HUES64 (cell line): ENCODE results near the gene SVOPL.

ENCODE experiments used
- H3K27ac ChIP-seq: 2 replicates; pipeline ENCODE4 v1.7.0; 2013; ENCODE audit warnings: low read depth, low read length, inconsistent platforms
- H3K27me3 ChIP-seq: 2 replicates; pipeline ENCODE4 v1.6.1; 2013; ENCODE audit warnings: mild to moderate bottlenecking, low read length; ENCODE audit not compliant: insufficient read depth
- H3K36me3 ChIP-seq: 2 replicates; pipeline ENCODE4 v1.6.1; 2013; ENCODE audit warnings: mild to moderate bottlenecking, low read length; ENCODE audit not compliant: insufficient read depth
- H3K4me1 ChIP-seq: 2 replicates; pipeline ENCODE4 v1.6.1; 2013; ENCODE audit warnings: mild to moderate bottlenecking, low read length, moderate library complexity; ENCODE audit not compliant: insufficient read depth
- H3K4me3 ChIP-seq: 2 replicates; pipeline ENCODE4 v1.5.1; 2013; ENCODE audit warnings: mild to moderate bottlenecking, low read length, moderate library complexity
- H3K9ac ChIP-seq: 2 replicates; pipeline ENCODE4 v1.6.1; 2013; ENCODE audit warnings: mild to moderate bottlenecking, low read depth, low read length
- H3K9me3 ChIP-seq: 2 replicates; pipeline ENCODE4 v1.6.1; 2013; ENCODE audit warnings: low read depth, low read length; ENCODE audit not compliant: insufficient read depth
- WGBS: fragments of 150-250, 120-280 bp; methylation state at CpG from one replicate; pipeline ENCODE4 v1.1.7; 2013; ENCODE audit warnings: missing lambda C conversion rate; 5-methylcytosine and 5-hydroxymethylcytosine counted together

Gene SVOPL

DNA sequence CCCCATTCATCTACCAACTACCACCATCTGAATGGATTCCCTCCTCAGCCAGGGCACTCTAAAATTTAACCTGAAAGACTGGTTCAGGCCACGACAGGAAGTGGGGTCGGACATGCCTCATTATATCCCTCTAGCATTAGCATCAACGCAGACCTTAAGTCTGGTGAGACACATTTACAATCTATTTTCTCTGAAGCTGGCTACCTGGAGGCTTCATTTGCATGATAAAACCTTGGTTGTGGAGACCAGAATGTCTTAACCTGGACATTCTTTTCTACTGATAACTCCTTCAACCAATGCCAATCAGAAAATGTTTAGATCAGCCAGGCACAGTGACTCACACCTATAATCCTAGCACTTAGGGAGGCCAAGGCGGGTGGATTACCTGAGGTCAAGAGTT is 42.3 kb downstream of the SVOPL start:
- WGBS = 67% methylated on average over 4 of the region's 4 CpGs
- Histone ChIP-seq H3K9me3 (peaks cover 17% of the 10 kb centered on the region), H3K27me3 (no peaks in the 10 kb centered on the region), H3K27ac (no peak overlapping the region), H3K36me3 (no peaks in the 10 kb centered on the region), H3K4me1 (peaks cover 26% of the 10 kb centered on the region), H3K4me3 (no peak overlapping the region), H3K9ac (no peak overlapping the region)

GRCh38 chr7:138657854-138658386 is 43.2 kb downstream of the SVOPL start:
- Histone ChIP-seq H3K9me3 (peaks cover 17% of the 10 kb centered on the region), H3K9ac (no peak overlapping the region), H3K27ac (no peak overlapping the region), H3K36me3 (no peaks in the 10 kb centered on the region), H3K4me1 (peaks cover 19% of the 10 kb centered on the region), H3K27me3 (no peaks in the 10 kb centered on the region), H3K4me3 (no peak overlapping the region)
- 91% methylated on average over 4 of the region's 4 CpGs for WGBS

DNA sequence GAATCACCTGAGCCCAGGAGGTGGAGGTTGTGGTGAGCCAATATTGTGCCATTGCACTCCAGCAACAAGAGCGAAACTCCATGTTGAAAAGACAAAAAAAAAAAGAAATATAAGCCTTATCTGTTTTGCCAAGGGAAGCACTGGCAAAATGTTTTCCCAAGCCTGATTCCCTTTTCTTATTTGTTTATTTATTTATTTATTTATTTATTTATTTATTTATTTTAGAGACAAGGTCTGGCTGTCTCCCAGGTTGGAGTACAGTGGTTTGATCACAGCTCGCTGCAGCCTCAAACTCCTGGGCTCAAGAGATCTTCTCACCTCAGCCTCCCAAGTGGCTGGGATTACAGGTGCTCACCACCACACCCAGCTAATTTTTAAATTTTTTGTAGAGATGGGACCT is 44.2 kb downstream of the SVOPL start:
- no peaks in the 10 kb centered on the region for H3K27me3 ChIP-seq
- peaks cover 11% of the 10 kb centered on the region; the same call in 1 of the 2 replicates for H3K4me1 ChIP-seq
- no peak overlapping the region for H3K4me3 ChIP-seq
- no peak overlapping the region for H3K27ac ChIP-seq
- WGBS = 100% methylated on average over 2 of the region's 2 CpGs
- H3K9me3 ChIP-seq = peaks cover 17% of the 10 kb centered on the region
- no peak overlapping the region for H3K9ac ChIP-seq
- H3K36me3 ChIP-seq = no peaks in the 10 kb centered on the region

GRCh38 chr7:138654616-138655015 is 46.5 kb downstream of the SVOPL start:
- Histone ChIP-seq H3K4me3 (no peak overlapping the region), H3K9ac (no peak overlapping the region), H3K4me1 (no peaks in the 10 kb centered on the region), H3K27me3 (no peaks in the 10 kb centered on the region), H3K9me3 (peaks cover 17% of the 10 kb centered on the region), H3K36me3 (no peaks in the 10 kb centered on the region), H3K27ac (no peak overlapping the region)
- 95% methylated on average over 5 of the region's 5 CpGs for WGBS

- no peaks in the 10 kb centered on the region for H3K27me3 ChIP-seq
- no peaks in the 10 kb centered on the region for H3K4me1 ChIP-seq
- no peak overlapping the region for H3K27ac ChIP-seq
- no peak overlapping the region for H3K9ac ChIP-seq
- WGBS = 95% methylated on average over 5 of the region's 5 CpGs
- no peak overlapping the region for H3K4me3 ChIP-seq
- H3K36me3 ChIP-seq = no peaks in the 10 kb centered on the region
- H3K9me3 ChIP-seq = peaks cover 6% of the 10 kb centered on the region
Measured at GRCh38 chr7:138649506-138649905, 51.7 kb downstream of the SVOPL start.

DNA sequence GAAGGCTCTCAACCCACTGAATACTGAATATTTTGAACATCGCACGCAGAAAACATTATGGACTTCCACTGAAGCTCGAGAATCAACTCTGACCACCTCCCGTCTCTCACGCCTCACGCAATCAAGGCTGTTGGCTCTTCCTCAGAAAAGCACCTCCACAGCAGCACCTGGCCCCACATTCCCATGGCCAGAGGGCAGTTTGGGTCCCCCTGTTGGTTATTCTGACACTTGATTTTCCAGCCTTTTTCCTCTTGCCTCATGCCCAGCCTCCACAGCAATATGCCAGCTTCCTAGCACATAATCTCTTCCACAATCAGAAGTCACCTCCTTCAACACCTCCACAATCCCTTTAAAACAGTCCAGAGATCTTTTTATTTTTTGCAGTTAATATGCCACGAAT is 55.9 kb downstream of the SVOPL start:
- Histone ChIP-seq H3K36me3 (no peaks in the 10 kb centered on the region), H3K4me1 (no peaks in the 10 kb centered on the region)
- WGBS = 92% methylated on average over 7 of the region's 7 CpGs

GRCh38 chr7:138632826-138633602 is 68.1 kb downstream of the SVOPL start:
- Histone ChIP-seq H3K27me3 (no peaks in the 10 kb centered on the region), H3K9ac (no peak overlapping the region), H3K27ac (no peak overlapping the region), H3K36me3 (no peaks in the 10 kb centered on the region), H3K4me3 (no peak overlapping the region), H3K4me1 (no peaks in the 10 kb centered on the region), H3K9me3 (no peaks in the 10 kb centered on the region)
- 89% methylated on average over 10 of the region's 12 CpGs for WGBS

More for the DNA sequence above, 55.9 kb downstream of the SVOPL start:
- no peak overlapping the region for H3K9ac ChIP-seq
- H3K4me3 ChIP-seq = no peak overlapping the region
- no peaks in the 10 kb centered on the region for H3K27me3 ChIP-seq
- no peak overlapping the region for H3K27ac ChIP-seq
- H3K9me3 ChIP-seq = no peaks in the 10 kb centered on the region

DNA sequence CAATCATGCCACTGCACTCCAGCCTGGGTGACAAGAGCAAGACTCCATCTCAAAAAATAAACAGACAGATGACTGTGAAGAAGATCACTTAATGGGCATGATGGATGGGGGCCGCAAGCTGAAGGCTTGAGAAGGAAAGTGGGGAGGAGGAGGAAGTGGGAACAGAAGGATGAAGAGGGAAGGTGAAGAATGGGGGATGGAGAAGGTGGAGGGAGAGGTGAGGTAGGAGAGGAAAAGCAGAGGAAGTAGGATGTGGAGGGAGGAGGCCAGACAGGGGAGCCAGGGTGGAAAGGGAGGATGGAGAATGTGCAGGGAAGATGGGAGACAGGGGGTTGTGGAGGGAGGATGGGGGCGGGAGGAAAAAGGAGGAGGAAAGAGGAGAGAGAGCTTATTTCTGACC is 68.8 kb downstream of the SVOPL start:
- no peaks in the 10 kb centered on the region for H3K9me3 ChIP-seq
- WGBS = 82% methylated on average over 2 of the region's 2 CpGs
- H3K36me3 ChIP-seq = no peaks in the 10 kb centered on the region
- no peak overlapping the region for H3K4me3 ChIP-seq
- no peaks in the 10 kb centered on the region for H3K4me1 ChIP-seq
- H3K27ac ChIP-seq = no peak overlapping the region
- no peaks in the 10 kb centered on the region for H3K27me3 ChIP-seq
- H3K9ac ChIP-seq = no peak overlapping the region

- Histone ChIP-seq H3K36me3 (no peaks in the 10 kb centered on the region), H3K9me3 (no peaks in the 10 kb centered on the region), H3K9ac (no peak overlapping the region), H3K27me3 (no peaks in the 10 kb centered on the region), H3K4me1 (peaks cover 11% of the 10 kb centered on the region), H3K27ac (no peak overlapping the region), H3K4me3 (no peak overlapping the region)
- WGBS = 95% methylated on average over 6 of the region's 8 CpGs
Measured at GRCh38 chr7:138630059-138630610, 71.0 kb downstream of the SVOPL start.

DNA sequence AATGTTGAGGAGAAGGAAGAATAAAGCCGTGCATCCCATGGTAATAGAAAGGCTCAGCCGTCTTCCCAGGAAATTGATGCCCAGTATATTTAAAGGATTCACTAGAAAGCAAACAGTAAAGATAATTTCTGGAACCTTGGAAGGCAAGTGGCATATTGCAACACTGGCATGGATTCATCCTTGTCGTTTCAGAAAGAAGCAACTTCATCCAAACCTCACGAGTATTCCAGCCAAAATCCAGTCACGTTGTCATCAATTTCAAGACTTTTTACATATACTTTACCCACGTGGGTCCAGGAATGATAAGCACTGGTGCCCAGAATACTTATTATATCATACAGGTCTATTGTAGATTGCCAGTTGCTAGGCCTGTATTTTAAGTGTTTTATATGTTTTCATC is 73.8 kb downstream of the SVOPL start:
- 94% methylated on average over 6 of the region's 6 CpGs for WGBS
- no peak overlapping the region for H3K27ac ChIP-seq
- no peaks in the 10 kb centered on the region for H3K27me3 ChIP-seq
- H3K9me3 ChIP-seq = no peaks in the 10 kb centered on the region
- H3K4me1 ChIP-seq = peaks cover 11% of the 10 kb centered on the region
- no peak overlapping the region for H3K4me3 ChIP-seq
- H3K9ac ChIP-seq = no peak overlapping the region
- no peaks in the 10 kb centered on the region for H3K36me3 ChIP-seq

- 100% methylated on average over 2 of the region's 2 CpGs for WGBS
- H3K27me3 ChIP-seq = no peaks in the 10 kb centered on the region
- no peaks in the 10 kb centered on the region for H3K36me3 ChIP-seq
- no peaks in the 10 kb centered on the region for H3K9me3 ChIP-seq
- no peak overlapping the region for H3K4me3 ChIP-seq
- no peak overlapping the region for H3K9ac ChIP-seq
- peaks cover 11% of the 10 kb centered on the region for H3K4me1 ChIP-seq
- H3K27ac ChIP-seq = no peak overlapping the region
Measured at GRCh38 chr7:138626846-138627245, 74.3 kb downstream of the SVOPL start.
